ENCODE data around the gene IL15.

Gene IL15

GRCh38 chr4:141771889-141772830, 135.8 kb downstream of the IL15 start:
- DNase-seq (ENCODE audit: low spot score), result no peak

DNA sequence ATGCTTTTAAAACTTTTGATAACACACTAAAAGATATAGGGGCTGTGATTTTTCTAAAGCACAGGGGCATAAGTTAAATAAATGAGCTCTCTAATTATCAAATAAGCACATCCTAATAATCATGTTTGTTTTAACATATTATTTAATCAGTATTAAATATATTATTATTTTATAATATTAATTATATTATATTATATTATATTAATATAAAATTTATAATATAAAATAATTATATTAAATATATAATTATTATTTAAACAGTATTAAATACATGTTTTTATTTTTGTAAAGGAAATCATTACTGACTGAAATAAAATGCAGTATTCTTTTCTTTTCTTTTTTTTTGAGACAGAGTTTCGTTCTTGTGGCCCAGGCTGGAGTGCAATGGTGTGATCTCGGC, 136.5 kb downstream of the IL15 start:
- DNase-seq (ENCODE audit: low spot score), result no peak

GRCh38 chr4:141782205-141782604, 145.8 kb downstream of the IL15 start:
- no peak for DNase-seq (ENCODE audit: low spot score)

All from NAMALWA (cell line).